ENCODE data around the gene KCNAB2. TPM values are rescaled to one million over a fixed set of nuclear protein-coding genes. Genes with fewer than 3 reads are reported as not detected.

Gene KCNAB2
- total RNA-seq, 2 donors from 2014 or later: 2.0 to 5.5 TPM

- Histone ChIP-seq H3K4me3 (no peak overlapping the region), H3K27me3 (replicated peaks; ENCODE audit: insufficient read depth) (no peaks in the 10 kb centered on the region), H3K9me3 (no peaks in the 10 kb centered on the region), H3K27ac (no peak overlapping the region), H3K36me3 (no peaks in the 10 kb centered on the region), H3K4me1 (replicated peaks) (no peaks in the 10 kb centered on the region)
- TF ChIP-seq, protein P1, sequence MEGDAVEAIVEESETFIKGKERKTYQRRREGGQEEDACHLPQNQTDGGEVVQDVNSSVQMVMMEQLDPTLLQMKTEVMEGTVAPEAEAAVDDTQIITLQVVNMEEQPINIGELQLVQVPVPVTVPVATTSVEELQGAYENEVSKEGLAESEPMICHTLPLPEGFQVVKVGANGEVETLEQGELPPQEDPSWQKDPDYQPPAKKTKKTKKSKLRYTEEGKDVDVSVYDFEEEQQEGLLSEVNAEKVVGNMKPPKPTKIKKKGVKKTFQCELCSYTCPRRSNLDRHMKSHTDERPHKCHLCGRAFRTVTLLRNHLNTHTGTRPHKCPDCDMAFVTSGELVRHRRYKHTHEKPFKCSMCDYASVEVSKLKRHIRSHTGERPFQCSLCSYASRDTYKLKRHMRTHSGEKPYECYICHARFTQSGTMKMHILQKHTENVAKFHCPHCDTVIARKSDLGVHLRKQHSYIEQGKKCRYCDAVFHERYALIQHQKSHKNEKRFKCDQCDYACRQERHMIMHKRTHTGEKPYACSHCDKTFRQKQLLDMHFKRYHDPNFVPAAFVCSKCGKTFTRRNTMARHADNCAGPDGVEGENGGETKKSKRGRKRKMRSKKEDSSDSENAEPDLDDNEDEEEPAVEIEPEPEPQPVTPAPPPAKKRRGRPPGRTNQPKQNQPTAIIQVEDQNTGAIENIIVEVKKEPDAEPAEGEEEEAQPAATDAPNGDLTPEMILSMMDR (IDR thresholded peaks at IDR 0.05): no peak
- TF ChIP-seq POLR2A (IDR thresholded peaks at IDR 0.05) (no peak), POLR2AphosphoS5 (IDR thresholded peaks at IDR 0.05) (no peak)
- 84% methylated on average over 5 of the region's 5 CpGs for WGBS
- intact Hi-C loops (cut with DNase I): no loop called here
- no peak for DNase-seq (ENCODE audit: low spot score)
These were observed 22.3 kb upstream of the KCNAB2 start for GRCh38 chr1:6023346-6023745.

DNA sequence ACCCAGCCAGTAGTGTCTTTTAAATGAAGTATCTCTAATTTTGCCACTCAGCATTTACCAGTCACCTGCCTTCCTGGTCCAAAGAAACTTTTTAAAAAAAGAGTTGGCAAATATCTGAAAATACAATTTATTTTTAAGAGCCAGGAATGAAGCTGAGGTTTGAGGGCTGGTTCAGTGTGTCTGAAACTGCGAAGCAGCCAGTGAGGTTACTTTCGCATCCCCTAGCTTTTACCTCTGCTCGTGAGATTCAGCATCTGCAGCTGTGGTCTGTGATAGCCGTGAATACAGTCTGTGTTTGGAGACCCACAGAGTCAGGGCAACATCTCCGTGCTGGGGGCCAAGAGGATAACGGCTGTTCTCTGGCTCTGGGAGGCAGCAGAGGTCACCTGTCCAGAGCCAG lies 21.3 kb upstream of the KCNAB2 start:
- Histone ChIP-seq H3K4me3 (no peak overlapping the region), H3K36me3 (no peaks in the 10 kb centered on the region), H3K9me3 (no peaks in the 10 kb centered on the region), H3K27me3 (replicated peaks; ENCODE audit: insufficient read depth) (no peaks in the 10 kb centered on the region), H3K4me1 (replicated peaks) (no peaks in the 10 kb centered on the region), H3K27ac (no peak overlapping the region)
- DNase-seq (ENCODE audit: low spot score): no peak
- TF ChIP-seq POLR2A (IDR thresholded peaks at IDR 0.05) (no peak), POLR2AphosphoS5 (IDR thresholded peaks at IDR 0.05) (no peak)
- TF ChIP-seq, protein P1 (IDR thresholded peaks at IDR 0.05): no peak
- WGBS: 89% methylated on average over 6 of the region's 6 CpGs
- intact Hi-C loops (cut with DNase I): no loop called here

DNA sequence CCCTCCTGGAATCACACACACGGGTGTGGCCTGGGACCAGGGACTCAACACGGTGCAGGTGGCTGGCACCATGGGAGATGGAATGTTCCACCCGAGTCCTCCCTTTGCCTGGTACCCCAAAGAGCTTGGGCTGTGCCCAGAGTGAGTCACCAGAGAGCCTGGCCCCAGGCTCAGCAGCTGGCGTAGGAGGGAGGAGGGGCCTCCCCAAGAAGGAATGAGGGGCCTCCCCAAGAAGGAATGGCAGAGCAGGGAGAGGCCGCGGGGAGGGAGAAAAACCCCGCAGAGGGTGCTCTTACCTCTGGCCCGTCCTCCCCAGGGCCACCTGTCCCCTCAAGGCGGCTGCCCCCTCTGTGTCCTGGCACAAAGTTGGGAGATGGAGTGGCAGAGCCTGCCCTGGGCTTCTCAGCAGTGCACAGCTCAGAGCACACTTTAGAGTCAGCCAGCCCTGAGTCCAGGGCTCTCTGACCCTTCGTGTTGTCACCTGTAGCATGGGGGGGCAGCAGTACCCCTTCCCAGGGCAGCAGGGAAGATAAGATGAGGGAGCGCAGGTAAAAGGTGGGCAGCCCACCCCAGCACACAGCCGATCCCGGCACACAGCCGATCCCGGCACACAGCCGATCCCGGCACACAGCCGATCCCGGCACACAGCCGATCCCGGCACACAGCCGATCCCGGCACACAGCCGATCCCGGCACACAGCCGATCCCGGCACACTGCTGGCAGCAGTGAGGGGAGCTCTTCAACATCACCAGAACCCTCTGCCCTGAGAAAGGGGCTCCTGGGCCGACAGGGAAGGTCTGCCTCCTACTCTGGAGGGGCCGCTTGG lies 20.2 kb upstream of the KCNAB2 start:
- intact Hi-C loops (cut with DNase I): no loop called here
- Histone ChIP-seq H3K27me3 (replicated peaks; ENCODE audit: insufficient read depth) (no peaks in the 10 kb centered on the region), H3K27ac (no peak overlapping the region), H3K36me3 (no peaks in the 10 kb centered on the region), H3K9me3 (no peaks in the 10 kb centered on the region), H3K4me3 (peak overlapping the region in 1 of 2 donors; percentile 2), H3K4me1 (replicated peaks) (no peaks in the 10 kb centered on the region)
- TF ChIP-seq POLR2AphosphoS5 (IDR thresholded peaks at IDR 0.05): no peak
- TF ChIP-seq, protein P1 (IDR thresholded peaks at IDR 0.05): no peak
- TF ChIP-seq POLR2A (IDR thresholded peaks at IDR 0.05): no peak
- WGBS: 44% methylated on average over 27 of the region's 29 CpGs
- DNase-seq (ENCODE audit: low spot score): no peak

DNA sequence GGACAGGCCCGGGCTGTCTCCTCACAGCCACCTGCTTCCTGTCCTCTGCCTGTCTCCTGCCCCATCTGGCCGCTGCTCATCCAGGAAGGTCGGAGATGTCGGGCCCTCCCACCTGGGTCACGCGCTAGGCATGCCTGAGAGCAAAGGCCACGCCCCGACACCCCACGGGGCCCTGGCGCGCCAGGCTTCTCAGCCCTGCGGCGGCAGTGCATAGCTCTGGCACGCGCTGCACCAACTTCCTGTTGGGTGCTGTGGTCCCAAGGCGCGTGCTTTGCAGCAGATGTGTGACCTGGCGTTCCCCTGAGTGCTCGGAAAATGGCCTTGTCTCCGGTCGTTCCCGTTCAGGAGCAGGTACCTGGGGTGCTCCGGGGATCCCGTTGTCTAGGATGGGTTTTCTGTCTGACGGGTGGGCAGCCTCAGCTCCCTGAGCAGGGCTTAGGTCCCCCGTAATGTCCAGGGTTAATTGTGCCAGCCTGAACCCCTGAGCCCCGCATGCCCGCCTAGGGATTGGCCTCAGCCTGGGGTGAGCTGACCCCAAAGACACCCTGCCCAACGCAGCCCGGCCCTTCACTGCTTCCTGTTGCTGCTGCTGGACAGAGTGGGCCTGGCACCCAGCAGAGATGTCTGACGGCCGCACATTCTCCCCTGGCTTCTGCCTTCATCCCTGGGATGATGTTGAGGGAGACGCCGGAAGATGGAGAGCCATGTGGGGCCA lies 19.4 kb upstream of the KCNAB2 start:
- no peak overlapping the region for H3K27ac ChIP-seq
- H3K9me3 ChIP-seq: no peaks in the 10 kb centered on the region
- DNase-seq (ENCODE audit: low spot score): peak; percentile 39
- intact Hi-C loops (cut with DNase I): no loop called here
- no peaks in the 10 kb centered on the region for H3K36me3 ChIP-seq
- no peaks in the 10 kb centered on the region for H3K4me1 ChIP-seq (replicated peaks)
- no peak for TF ChIP-seq POLR2AphosphoS5 (IDR thresholded peaks at IDR 0.05)
- peak; percentile 11 for TF ChIP-seq POLR2A (IDR thresholded peaks at IDR 0.05)
- H3K27me3 ChIP-seq (replicated peaks; ENCODE audit: insufficient read depth): no peaks in the 10 kb centered on the region
- WGBS: 38% methylated on average over 23 of the region's 34 CpGs
- peak overlapping the region in 1 of 2 donors; percentile 2 for H3K4me3 ChIP-seq

DNA sequence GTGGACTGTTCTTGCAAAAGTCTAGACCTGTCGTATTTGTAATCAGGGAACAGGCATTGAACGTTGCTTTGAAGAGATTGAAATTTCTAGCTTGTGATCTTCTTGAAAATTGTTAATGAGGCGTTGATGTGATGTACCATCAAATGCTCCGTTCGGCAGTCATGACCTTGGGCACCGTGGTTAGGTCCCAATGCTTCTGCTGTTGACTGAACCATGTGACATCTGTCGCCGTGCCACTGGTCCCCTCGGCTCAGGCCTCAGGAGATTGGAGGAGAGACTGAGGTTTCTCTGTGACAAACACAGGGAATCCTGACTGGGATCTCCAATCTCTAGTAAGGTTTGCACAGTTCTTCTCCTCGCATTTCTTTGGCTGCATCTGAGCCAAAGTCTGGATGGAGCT lies 18.1 kb upstream of the KCNAB2 start:
- 83% methylated on average over 10 of the region's 10 CpGs for whole genome bisulfite sequencing
- TF ChIP-seq, protein P1 (IDR thresholded peaks at IDR 0.05): no peak
- TF ChIP-seq POLR2AphosphoS5 (IDR thresholded peaks at IDR 0.05) (no peak), POLR2A (IDR thresholded peaks at IDR 0.05) (no peak)
- no peak overlapping the region for H3K27ac ChIP-seq
- H3K4me3 ChIP-seq: no peak overlapping the region
- H3K9me3 ChIP-seq: no peaks in the 10 kb centered on the region
- no peaks in the 10 kb centered on the region for H3K4me1 ChIP-seq (replicated peaks)
- intact Hi-C loops (cut with DNase I): no loop called here
- H3K27me3 ChIP-seq (replicated peaks; ENCODE audit: insufficient read depth): no peaks in the 10 kb centered on the region
- no peak for DNase-seq (ENCODE audit: low spot score)
- H3K36me3 ChIP-seq: no peaks in the 10 kb centered on the region

All from prostate gland (tissue), 2 donors.